Parathyroid adenoma (tissue), 2 donors: ENCODE measurements around the gene MTMR3.

Experiments used
- H2AFZ ChIP-seq: fragments of 300-600 bp; sonication (generic); one replicate; pipeline ENCODE4 v1.7.0; 2017; ENCODE audit warnings: antibody characterized with exemption, mild to moderate bottlenecking
- H3K27ac ChIP-seq: fragments of 300-600 bp; sonication (generic); one replicate; pipeline ENCODE4 v1.7.0; 2017
- H3K27me3 ChIP-seq: fragments of 300-600 bp; sonication (generic); one replicate; pipeline ENCODE4 v1.7.0; 2017; ENCODE audit warnings: low read length; ENCODE audit not compliant: control insufficient read depth, insufficient read depth
- H3K36me3 ChIP-seq: fragments of 300-600 bp; sonication (generic); one replicate; pipeline ENCODE4 v1.7.0; 2017; ENCODE audit warnings: low read length; ENCODE audit not compliant: control insufficient read depth, insufficient read depth
- H3K4me1 ChIP-seq: fragments of 300-600 bp; sonication (generic); one replicate; pipeline ENCODE4 v1.7.0; 2017; ENCODE audit warnings: control low read depth
- H3K4me2 ChIP-seq: fragments of 300-600 bp; sonication (generic); one replicate; pipeline ENCODE4 v1.7.0; 2017; ENCODE audit warnings: low read length
- H3K4me3 ChIP-seq: fragments of 300-600 bp; sonication (generic); one replicate; pipeline ENCODE4 v1.7.0; 2017; ENCODE audit warnings: low read depth, low read length
- H3K79me2 ChIP-seq: fragments of 300-600 bp; sonication (generic); one replicate; pipeline ENCODE4 v1.7.0; 2017; ENCODE audit warnings: control low read depth
- H3K9ac ChIP-seq: fragments of 300-600 bp; sonication (generic); one replicate; pipeline ENCODE4 v1.7.0; 2017; ENCODE audit warnings: mild to moderate bottlenecking
- H3K9me3 ChIP-seq: fragments of 300-600 bp; sonication (generic); one replicate; pipeline ENCODE4 v1.7.0; 2017; ENCODE audit warnings: low read length; ENCODE audit not compliant: control insufficient read depth
- CTCF ChIP-seq: fragments of 300-600 bp; sonication (generic); IDR thresholded peaks from one replicate; pipeline ENCODE4 v1.7.0; 2017; ENCODE audit warnings: antibody characterized with exemption, mild to moderate bottlenecking
- donor health status: primary hyperparathyroidism.

Gene MTMR3

GRCh38 chr22:29934596-29934995 lies 51.6 kb downstream of the MTMR3 start:
- Histone ChIP-seq H2AFZ (no peak overlapping the region), H3K4me2 (no peak overlapping the region), H3K36me3 (no peaks in the 10 kb centered on the region), H3K9me3 (no peaks in the 10 kb centered on the region), H3K27ac (no peak overlapping the region), H3K79me2 (peaks cover 28% of the 10 kb centered on the region), H3K4me3 (no peak overlapping the region), H3K9ac (no peak overlapping the region), H3K4me1 (peaks cover 2% of the 10 kb centered on the region), H3K27me3 (no peaks in the 10 kb centered on the region)
- no peak for TF ChIP-seq CTCF

- H3K79me2 ChIP-seq = peaks cover 24% of the 10 kb centered on the region
- TF ChIP-seq CTCF = no peak
- no peak overlapping the region for H3K9ac ChIP-seq
- H3K4me3 ChIP-seq = no peak overlapping the region
- peaks cover 2% of the 10 kb centered on the region for H3K4me1 ChIP-seq
- H2AFZ ChIP-seq = no peak overlapping the region
- no peaks in the 10 kb centered on the region for H3K36me3 ChIP-seq
- H3K4me2 ChIP-seq = no peak overlapping the region
- H3K27me3 ChIP-seq = no peaks in the 10 kb centered on the region
- H3K9me3 ChIP-seq = no peaks in the 10 kb centered on the region
- H3K27ac ChIP-seq = no peak overlapping the region
Observed at GRCh38 chr22:29936186-29936585, 53.2 kb downstream of the MTMR3 start.

- H3K9me3 ChIP-seq = no peaks in the 10 kb centered on the region
- H3K27ac ChIP-seq = no peak overlapping the region
- no peak overlapping the region for H3K4me2 ChIP-seq
- no peak for TF ChIP-seq CTCF
- no peaks in the 10 kb centered on the region for H3K36me3 ChIP-seq
- no peaks in the 10 kb centered on the region for H3K27me3 ChIP-seq
- H2AFZ ChIP-seq = no peak overlapping the region
- peaks cover 29% of the 10 kb centered on the region for H3K79me2 ChIP-seq
- H3K4me1 ChIP-seq = peaks cover 2% of the 10 kb centered on the region
- no peak overlapping the region for H3K4me3 ChIP-seq
- H3K9ac ChIP-seq = no peak overlapping the region
Observed at GRCh38 chr22:29937940-29938693, 55.1 kb downstream of the MTMR3 start.

GRCh38 chr22:29940526-29940925 lies 57.6 kb downstream of the MTMR3 start:
- H3K9ac ChIP-seq = no peak overlapping the region
- no peak overlapping the region for H3K27ac ChIP-seq
- no peak for TF ChIP-seq CTCF
- H3K36me3 ChIP-seq = no peaks in the 10 kb centered on the region
- H3K79me2 ChIP-seq = peaks cover 25% of the 10 kb centered on the region
- no peak overlapping the region for H3K4me2 ChIP-seq
- H3K4me3 ChIP-seq = no peak overlapping the region
- no peaks in the 10 kb centered on the region for H3K27me3 ChIP-seq
- H3K4me1 ChIP-seq = no peaks in the 10 kb centered on the region
- H2AFZ ChIP-seq = no peak overlapping the region
- no peaks in the 10 kb centered on the region for H3K9me3 ChIP-seq

- Histone ChIP-seq H3K4me3 (no peak overlapping the region), H3K4me2 (no peak overlapping the region), H3K9ac (no peak overlapping the region), H3K4me1 (peaks cover 2% of the 10 kb centered on the region), H2AFZ (no peak overlapping the region), H3K27ac (no peak overlapping the region), H3K9me3 (no peaks in the 10 kb centered on the region), H3K79me2 (peaks cover 18% of the 10 kb centered on the region), H3K27me3 (no peaks in the 10 kb centered on the region), H3K36me3 (no peaks in the 10 kb centered on the region)
- TF ChIP-seq CTCF = no peak
Observed at GRCh38 chr22:29944339-29944738, 61.4 kb downstream of the MTMR3 start.
